Pancreas (tissue), 10 donors: ENCODE measurements around the gene CCL26. TPM values are rescaled to one million over a fixed set of nuclear protein-coding genes. Genes with fewer than 3 reads are reported as not detected.
A peak's percentile ranks its signal among the peaks of the same experiment; 100 is the strongest.
"Not testable (repeated sequence)": the region's sequence is repeated elsewhere in the genome, so short reads cannot be mapped to it uniquely, and the experiment has no call there.

Source experiments
- ATAC-seq, 4 donors: fragments of 200-7000 bp; cut with Tn5 transposase; one replicate each; pipeline versions ENCODE4 v1.8.0 to v1.9.1; 2020; ENCODE audit warnings: mild to moderate bottlenecking in 4 of 4, moderate library complexity in 4 of 4
- DNase-seq, 6 donors: peaks; one replicate each; pipeline ENCODE4 v3.0.0-alpha.2; 2020
- FAIRE-seq: peaks from 2 replicates; lab custom pipeline; 2012; peaks lifted over from hg19 to GRCh38; lab: Jason Lieb, UNC
- H3K27ac ChIP-seq, 4 donors: fragments of 200-600 bp; sonication (generic); 1 replicate in 3 of 4; 2 replicates in 1 of 4; pipeline versions ENCODE4 v1.5.0 to v1.8.0; 2020
- H3K27me3 ChIP-seq, 4 donors: fragments of 200-600 bp; one replicate each; pipeline ENCODE4 v1.8.0; 2021
- H3K36me3 ChIP-seq, 3 donors: fragments of 200-600 bp; sonication (generic) in 1 of 3; one replicate each; pipeline versions ENCODE4 v1.5.0 to v1.8.0; 2020 to 2021
- H3K4me1 ChIP-seq, 3 donors: fragments of 200-600 bp; one replicate each; pipeline ENCODE4 v1.8.0; 2021
- H3K4me3 ChIP-seq, 4 donors: fragments of 200-600 bp; sonication (generic) in 2 of 4; one replicate each; pipeline versions ENCODE4 v1.5.0 to v1.8.0; 2020 to 2021
- H3K9me3 ChIP-seq, 4 donors: fragments of 200-600 bp; one replicate each; pipeline ENCODE4 v1.8.0; 2021
- WGBS, 2 donors: extraction: QIAGEN DNeasy Blood & Tissue Kit; methylation state at CpG; one replicate each; pipeline ENCODE4 v1.1.7; 2013; 5-methylcytosine and 5-hydroxymethylcytosine counted together
- intact Hi-C, 3 donors: fragments of 100-400 bp; cut with DNase I; formaldehyde crosslinking; loops; one replicate each; pipeline versions ENCODE4 v1.11.1 to v1.14.2; 2022
- polyA plus RNA-seq, 2 donors: library from polyadenylated mRNA; stranded (reverse); fragments of 200-250 nt; gene quantifications; one replicate each; pipeline ENCODE4 v1.2.3, GENCODE V29; 2013
- total RNA-seq, 6 donors: library from RNA; stranded (reverse); fragmentation: NEBNext Ultra II Directional in 4 of 6; extraction: Animal tissue kit (Norgen Biotek cat#: 25700) in 4 of 6; gene quantifications; one replicate each; pipeline versions ENCODE4 v1.2.1 to v1.2.4, GENCODE V29; 2021 to 2023
- TF ChIP-seq, protein P1 (sequence below), 4 donors: fragments of 200-600 bp; sonication (generic) in 3 of 4; IDR thresholded peaks; one replicate each; pipeline versions ENCODE4 v1.5.0 to v1.8.0; 2021; ENCODE audit warnings: antibody characterized with exemption in 4 of 4
- donor health status: healthy with polysubstance abuse.
- donor health status: DM: no; HTN: no; CAD: no; lungs with moderate emphysema.
- donor health status: DM: no; HTN: no; CAD: no.
- donor health status: control.
- donor health status: control.
- donor health status: Bipolar disorder and iron deficiency.
- donor health status: DM: yes; HTN: yes; CAD: no.
- donor health status: DM: no; HTN: no; CAD: no.
- donor health status: DM: no; HTN: no; CAD: no.
- donor health status: DM: yes; HTN: yes; CAD: no.

The CCL26 gene
- total and polyA plus RNA-seq, 8 donors: 0.47 to 0.53 TPM; not detected in 6

DNA sequence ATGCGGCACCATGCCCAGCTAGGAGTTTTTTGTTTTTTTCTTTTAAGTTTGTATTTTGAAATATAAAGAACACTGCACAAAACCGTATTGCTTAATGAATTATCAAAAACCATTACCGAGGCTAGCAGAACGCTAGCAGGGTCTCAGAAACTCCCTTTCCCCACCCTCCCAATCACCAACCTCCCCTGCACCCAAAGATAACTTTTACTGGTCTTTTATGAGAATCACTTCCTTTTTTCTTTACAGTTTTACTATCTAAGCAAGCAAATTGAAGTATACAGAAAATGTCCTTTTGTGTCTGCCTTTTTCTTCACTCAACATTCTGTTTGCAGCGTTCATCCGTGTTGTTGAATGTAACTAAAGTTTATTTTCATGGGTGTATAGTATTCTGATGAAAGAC is 46.7 kb downstream of the CCL26 start:
- TF ChIP-seq, protein P1, sequence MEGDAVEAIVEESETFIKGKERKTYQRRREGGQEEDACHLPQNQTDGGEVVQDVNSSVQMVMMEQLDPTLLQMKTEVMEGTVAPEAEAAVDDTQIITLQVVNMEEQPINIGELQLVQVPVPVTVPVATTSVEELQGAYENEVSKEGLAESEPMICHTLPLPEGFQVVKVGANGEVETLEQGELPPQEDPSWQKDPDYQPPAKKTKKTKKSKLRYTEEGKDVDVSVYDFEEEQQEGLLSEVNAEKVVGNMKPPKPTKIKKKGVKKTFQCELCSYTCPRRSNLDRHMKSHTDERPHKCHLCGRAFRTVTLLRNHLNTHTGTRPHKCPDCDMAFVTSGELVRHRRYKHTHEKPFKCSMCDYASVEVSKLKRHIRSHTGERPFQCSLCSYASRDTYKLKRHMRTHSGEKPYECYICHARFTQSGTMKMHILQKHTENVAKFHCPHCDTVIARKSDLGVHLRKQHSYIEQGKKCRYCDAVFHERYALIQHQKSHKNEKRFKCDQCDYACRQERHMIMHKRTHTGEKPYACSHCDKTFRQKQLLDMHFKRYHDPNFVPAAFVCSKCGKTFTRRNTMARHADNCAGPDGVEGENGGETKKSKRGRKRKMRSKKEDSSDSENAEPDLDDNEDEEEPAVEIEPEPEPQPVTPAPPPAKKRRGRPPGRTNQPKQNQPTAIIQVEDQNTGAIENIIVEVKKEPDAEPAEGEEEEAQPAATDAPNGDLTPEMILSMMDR (IDR thresholded peaks at IDR 0.05): no peak
- FAIRE-seq (no peak), ATAC-seq (no peak), DNase-seq (no peak)
- H3K27ac ChIP-seq: no peak overlapping the region
- peaks cover 0 to 3% (median 0%) of the 10 kb centered on the region in 3 donors for H3K4me1 ChIP-seq
- intact Hi-C loops: no loop called here
- no peak overlapping the region for H3K4me3 ChIP-seq
- no peaks in the 10 kb centered on the region for H3K27me3 ChIP-seq
- 80 to 88% methylated on average over 6 of the region's 6 CpGs for WGBS, 2 donors
- H3K9me3 ChIP-seq: no peaks in the 10 kb centered on the region
- H3K36me3 ChIP-seq: no peaks in the 10 kb centered on the region

DNA sequence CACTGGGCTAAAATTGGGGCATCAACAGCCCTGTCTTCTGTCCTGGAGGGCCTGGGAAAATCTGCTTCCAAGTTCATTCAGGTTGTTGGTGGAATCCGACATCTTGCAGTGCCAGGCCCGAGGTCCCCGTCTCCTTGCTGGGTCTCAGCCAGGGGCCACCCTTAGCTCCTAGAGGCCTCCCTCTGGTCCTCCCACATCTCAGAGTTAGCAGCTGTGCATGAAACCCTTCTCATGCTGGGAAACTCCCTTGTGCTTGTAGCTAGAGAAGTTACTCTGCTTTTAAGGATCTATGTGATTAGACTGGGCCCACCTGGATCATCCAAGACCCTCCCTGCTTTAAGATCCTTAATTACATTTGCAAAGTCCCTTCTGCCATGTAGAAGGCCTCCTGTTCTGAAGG is 48.6 kb downstream of the CCL26 start:
- WGBS, 2 donors: 73 to 87% methylated on average over 3 of the region's 3 CpGs
- H3K9me3 ChIP-seq: no peaks in the 10 kb centered on the region

DNA sequence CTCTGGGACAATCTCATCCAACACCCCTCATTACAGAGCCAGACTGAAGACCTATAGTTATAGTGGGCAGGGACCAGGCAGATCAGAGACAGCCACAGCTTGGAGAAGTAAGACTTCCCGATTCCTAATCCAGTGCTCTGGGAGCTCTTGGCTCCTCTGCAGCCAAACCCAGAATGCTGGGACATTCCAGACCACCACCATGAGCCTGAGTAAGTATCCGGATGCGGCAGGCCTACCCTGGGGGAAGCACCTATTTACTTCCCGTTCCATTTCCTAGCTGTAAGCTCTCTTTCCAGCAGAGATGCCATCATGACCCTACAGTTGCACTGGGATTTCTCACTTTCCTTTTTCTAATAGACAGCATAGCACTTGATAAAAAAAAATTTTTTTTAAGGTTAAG is 49.6 kb downstream of the CCL26 start:
- FAIRE-seq (no peak), DNase-seq (peak in 1 of 6 donors; percentile 17), ATAC-seq (no peak)
- H3K27me3 ChIP-seq: no peaks in the 10 kb centered on the region
- H3K27ac ChIP-seq: no peak overlapping the region
- H3K9me3 ChIP-seq: no peaks in the 10 kb centered on the region
- TF ChIP-seq, protein P1 (IDR thresholded peaks at IDR 0.05): no peak
- WGBS, 2 donors: 86 to 91% methylated on average over 4 of the region's 4 CpGs
- no peaks in the 10 kb centered on the region for H3K36me3 ChIP-seq
- no peaks in the 10 kb centered on the region for H3K4me1 ChIP-seq
- no peak overlapping the region for H3K4me3 ChIP-seq
- intact Hi-C loops: no loop called here

More for the DNA sequence above, 48.6 kb downstream of the CCL26 start:
- no peak for FAIRE-seq
- intact Hi-C loops: no loop called here
- Histone ChIP-seq H3K27me3 (no peaks in the 10 kb centered on the region), H3K36me3 (no peaks in the 10 kb centered on the region), H3K4me1 (peaks cover 0 to 3% (median 0%) of the 10 kb centered on the region in 3 donors), H3K27ac (no peak overlapping the region), H3K4me3 (no peak overlapping the region)
- TF ChIP-seq, protein P1 (IDR thresholded peaks at IDR 0.05): no peak
- ATAC-seq: no peak
- DNase-seq: no peak

DNA sequence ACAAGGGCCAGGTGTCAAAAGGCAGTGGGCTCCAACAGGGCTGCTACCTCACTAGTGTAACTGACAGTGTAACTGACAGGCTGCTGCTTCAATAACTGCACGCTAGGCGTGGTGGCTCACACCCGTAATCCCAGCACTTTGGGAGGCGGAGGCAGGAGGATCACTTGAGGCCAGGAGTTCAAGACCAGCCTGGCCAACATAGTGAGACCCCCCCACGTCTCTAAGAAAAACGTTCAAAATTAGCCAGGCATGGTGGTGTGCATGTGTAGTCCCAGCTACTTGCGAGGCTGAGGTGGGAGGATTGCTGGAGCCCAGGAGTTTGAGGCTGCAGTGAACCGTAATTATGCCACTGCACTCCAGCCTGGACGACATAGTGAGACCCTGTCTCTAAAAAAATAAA is 50.1 kb downstream of the CCL26 start:
- 82 to 85% methylated on average over 9 of the region's 9 CpGs for WGBS, 2 donors
- FAIRE-seq, H3K27ac ChIP-seq, H3K27me3 ChIP-seq, H3K9me3 ChIP-seq, H3K4me1 ChIP-seq, H3K4me3 ChIP-seq, H3K36me3 ChIP-seq, intact Hi-C loops, ATAC-seq: not testable (repeated sequence)
- peak in 1 of 6 donors; percentile 24 for DNase-seq

DNA sequence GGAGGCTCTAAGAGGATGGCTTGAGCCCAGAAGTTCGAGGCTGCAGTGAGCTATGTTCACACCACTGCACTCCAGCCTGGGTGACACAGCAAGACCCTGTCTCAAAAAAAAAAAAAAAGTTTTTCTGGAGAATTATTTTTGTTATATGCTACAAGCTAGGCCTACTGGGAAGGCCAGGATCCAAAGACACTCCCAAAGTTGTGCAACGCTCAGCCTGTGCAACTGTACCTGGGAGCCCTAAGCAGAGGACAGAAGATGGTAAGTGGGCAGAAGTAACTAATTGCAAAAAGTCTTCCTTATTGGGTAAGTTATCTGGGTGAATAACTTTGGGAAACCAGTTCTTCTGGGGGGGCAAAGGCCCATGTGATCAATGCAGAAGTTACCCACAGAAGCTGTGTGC is 50.6 kb downstream of the CCL26 start:
- TF ChIP-seq, protein P1 (IDR thresholded peaks at IDR 0.05): no peak

More for the DNA sequence above, 50.6 kb downstream of the CCL26 start:
- H3K9me3 ChIP-seq: no peaks in the 10 kb centered on the region
- intact Hi-C loops: no loop called here
- DNase-seq (peak in 1 of 6 donors; percentile 1), ATAC-seq (no peak), FAIRE-seq (no peak)
- H3K4me1 ChIP-seq: no peaks in the 10 kb centered on the region
- H3K27me3 ChIP-seq: no peaks in the 10 kb centered on the region
- H3K27ac ChIP-seq: no peak overlapping the region
- no peak overlapping the region for H3K4me3 ChIP-seq
- no peaks in the 10 kb centered on the region for H3K36me3 ChIP-seq
- WGBS, 2 donors: 83 to 94% methylated on average over 2 of the region's 2 CpGs
